Hepatocyte (in vitro differentiated cells): ENCODE measurements around the gene FLOT2.

Experiments
- CTCF ChIP-seq: fragments of 200-600 bp; sonication (generic); IDR thresholded peaks from 2 replicates; pipeline ENCODE4 v1.5.1; 2016; ENCODE audit warnings: antibody characterized with exemption, mild to moderate bottlenecking; ENCODE audit not compliant: poor library complexity
- EZH2 ChIP-seq: fragments of 200-600 bp; sonication (generic); IDR thresholded peaks from 2 replicates; pipeline ENCODE4 v1.6.1; 2016; ENCODE audit warnings: antibody characterized with exemption, mild to moderate bottlenecking, borderline replicate concordance

GRCh38 chr17:28896491-28896883 is 1.0 kb downstream of the FLOT2 start:
- TF ChIP-seq CTCF = no peak
- no peak for TF ChIP-seq EZH2
